ENCODE measurements around the gene NEK8. TPM values are rescaled to one million over a fixed set of nuclear protein-coding genes. Genes with fewer than 3 reads are reported as not detected.
"Not testable (repeated sequence)": the region's sequence is repeated elsewhere in the genome, so short reads cannot be mapped to it uniquely, and the experiment has no call there.

The NEK8 gene
- total RNA-seq, 1 donor from 2014 or later: 4.2 TPM

GRCh38 chr17:28714281-28714680 is 14.3 kb upstream of the NEK8 start:
- Mint-ChIP-seq H3K27ac (no peak overlapping the region), H3K27me3 (ENCODE audit: low read depth) (peaks cover 14% of the 10 kb centered on the region), H3K4me3 (ENCODE audit: low read depth) (no peak overlapping the region), H3K4me1 (ENCODE audit: low read depth) (peaks cover 17% of the 10 kb centered on the region), H3K9me3 (no peaks in the 10 kb centered on the region), H3K36me3 (ENCODE audit: low read depth) (no peaks in the 10 kb centered on the region)
- intact Hi-C loops (cut with micrococcal nuclease): loop anchor here (5.0 kb wide), 1 partner anchor 52 kb away; the partner anchor contains the start of genes SDF2 and SUPT6H
- no peak for DNase-seq (ENCODE audit: low spot score)

GRCh38 chr17:28715217-28715616 is 13.4 kb upstream of the NEK8 start:
- Mint-ChIP-seq H3K27ac (no peak overlapping the region), H3K4me3 (ENCODE audit: low read depth) (no peak overlapping the region), H3K4me1 (ENCODE audit: low read depth) (peaks cover 19% of the 10 kb centered on the region), H3K36me3 (ENCODE audit: low read depth) (peaks cover 6% of the 10 kb centered on the region), H3K27me3 (ENCODE audit: low read depth) (peaks cover 15% of the 10 kb centered on the region), H3K9me3 (no peaks in the 10 kb centered on the region)
- DNase-seq (ENCODE audit: low spot score): no peak
- intact Hi-C loops (cut with micrococcal nuclease): loop anchor here (5.0 kb wide), 1 partner anchor 37 kb away; no protein-coding TSS in a partner anchor

GRCh38 chr17:28716740-28717577 is 11.6 kb upstream of the NEK8 start:
- no peak overlapping the region for H3K27ac Mint-ChIP-seq
- no peak for DNase-seq (ENCODE audit: low spot score)
- peak overlapping the region; percentile 52 for H3K4me3 Mint-ChIP-seq (ENCODE audit: low read depth)
- H3K9me3 Mint-ChIP-seq: no peaks in the 10 kb centered on the region
- intact Hi-C loops (cut with micrococcal nuclease): loop anchor here (5.0 kb wide), 1 partner anchor 35 kb away; no protein-coding TSS in a partner anchor
- H3K4me1 Mint-ChIP-seq (ENCODE audit: low read depth): peaks cover 26% of the 10 kb centered on the region
- H3K27me3 Mint-ChIP-seq (ENCODE audit: low read depth): peaks cover 15% of the 10 kb centered on the region
- H3K36me3 Mint-ChIP-seq (ENCODE audit: low read depth): peaks cover 23% of the 10 kb centered on the region

GRCh38 chr17:28717578-28718332 is 10.8 kb upstream of the NEK8 start, which contains the start of gene RAB34:
Gene RAB34, minus strand, starts transcription at chr17:28717868. Its CDS starts 602 bp downstream, at chr17:28717266.
- Mint-ChIP-seq H3K27ac (peak within 1 kb of the TSS; percentile 84), H3K4me1 (ENCODE audit: low read depth) (peaks cover 28% of the 10 kb centered on the region), H3K9me3 (no peaks in the 10 kb centered on the region), H3K36me3 (ENCODE audit: low read depth) (peaks cover 31% of the 10 kb centered on the region), H3K4me3 (ENCODE audit: low read depth) (peak within 1 kb of the TSS; percentile 83), H3K27me3 (ENCODE audit: low read depth) (peaks cover 15% of the 10 kb centered on the region)
- intact Hi-C loops (cut with micrococcal nuclease): loop anchor here (2.0 to 5.0 kb wide), 2 partner anchors 35 to 73 kb away; partner anchors contain the start of gene BLTP2
- DNase-seq (ENCODE audit: low spot score): no peak

GRCh38 chr17:28718333-28719020 is 10.1 kb upstream of the NEK8 start:
- peaks cover 15% of the 10 kb centered on the region for H3K27me3 Mint-ChIP-seq (ENCODE audit: low read depth)
- H3K27ac Mint-ChIP-seq: peak overlapping the region; percentile 84
- no peak for DNase-seq (ENCODE audit: low spot score)
- intact Hi-C loops (cut with micrococcal nuclease): loop anchor here (1.0 to 5.0 kb wide), 4 partner anchors 10 to 234 kb away; partner anchors contain the start of genes BLTP2 and NEK8
- peak overlapping the region; percentile 83 for H3K4me3 Mint-ChIP-seq (ENCODE audit: low read depth)
- no peaks in the 10 kb centered on the region for H3K9me3 Mint-ChIP-seq
- peaks cover 28% of the 10 kb centered on the region for H3K4me1 Mint-ChIP-seq (ENCODE audit: low read depth)
- peaks cover 38% of the 10 kb centered on the region for H3K36me3 Mint-ChIP-seq (ENCODE audit: low read depth)

- peaks cover 15% of the 10 kb centered on the region for H3K27me3 Mint-ChIP-seq (ENCODE audit: low read depth)
- peaks cover 43% of the 10 kb centered on the region for H3K36me3 Mint-ChIP-seq (ENCODE audit: low read depth)
- no peak for DNase-seq (ENCODE audit: low spot score)
- intact Hi-C loops (cut with micrococcal nuclease): loop anchor here (1.0 to 5.0 kb wide), 4 partner anchors 9 to 233 kb away; partner anchors contain the start of genes BLTP2 and NEK8
- H3K9me3 Mint-ChIP-seq: no peaks in the 10 kb centered on the region
- H3K4me1 Mint-ChIP-seq (ENCODE audit: low read depth): peaks cover 28% of the 10 kb centered on the region
- H3K4me3 Mint-ChIP-seq (ENCODE audit: low read depth): peak overlapping the region; percentile 99
- H3K27ac Mint-ChIP-seq: peak overlapping the region; percentile 95
Observed at GRCh38 chr17:28719021-28719433, 9.6 kb upstream of the NEK8 start.

GRCh38 chr17:28720247-28720996 is 8.2 kb upstream of the NEK8 start:
- Mint-ChIP-seq H3K4me1 (ENCODE audit: low read depth) (peaks cover 42% of the 10 kb centered on the region), H3K9me3 (no peaks in the 10 kb centered on the region), H3K27ac (peak overlapping the region; percentile 95), H3K36me3 (ENCODE audit: low read depth) (peaks cover 57% of the 10 kb centered on the region), H3K27me3 (ENCODE audit: low read depth) (peaks cover 12% of the 10 kb centered on the region), H3K4me3 (ENCODE audit: low read depth) (peak overlapping the region; percentile 99)
- intact Hi-C loops (cut with micrococcal nuclease): loop anchor here (10.0 kb wide), 3 partner anchors 394 to 864 kb away; partner anchors contain the start of gene GIT1
- DNase-seq (ENCODE audit: low spot score): no peak

- Mint-ChIP-seq H3K4me1 (ENCODE audit: low read depth) (peaks cover 45% of the 10 kb centered on the region), H3K4me3 (ENCODE audit: low read depth) (peak overlapping the region; percentile 99), H3K27ac (peak overlapping the region; percentile 95), H3K36me3 (ENCODE audit: low read depth) (peaks cover 61% of the 10 kb centered on the region), H3K27me3 (ENCODE audit: low read depth) (peaks cover 12% of the 10 kb centered on the region)
- intact Hi-C loops (cut with micrococcal nuclease): loop anchor here (10.0 kb wide), 3 partner anchors 394 to 864 kb away; partner anchors contain the start of gene GIT1
- not testable (repeated sequence) for H3K9me3 Mint-ChIP-seq; DNase-seq (ENCODE audit: low spot score)
Observed at GRCh38 chr17:28720997-28721329, 7.6 kb upstream of the NEK8 start.

- H3K9me3 Mint-ChIP-seq: no peaks in the 10 kb centered on the region
- H3K4me1 Mint-ChIP-seq (ENCODE audit: low read depth): peaks cover 51% of the 10 kb centered on the region
- H3K36me3 Mint-ChIP-seq (ENCODE audit: low read depth): peaks cover 61% of the 10 kb centered on the region
- DNase-seq (ENCODE audit: low spot score): no peak
- intact Hi-C loops (cut with micrococcal nuclease): loop anchor here (10.0 kb wide), 3 partner anchors 392 to 862 kb away; partner anchors contain the start of gene GIT1
- peaks cover 10% of the 10 kb centered on the region for H3K27me3 Mint-ChIP-seq (ENCODE audit: low read depth)
- H3K4me3 Mint-ChIP-seq (ENCODE audit: low read depth): peak overlapping the region; percentile 99
- no peak overlapping the region for H3K27ac Mint-ChIP-seq
Observed at GRCh38 chr17:28722417-28723158, 6.0 kb upstream of the NEK8 start.

GRCh38 chr17:28723159-28723835 is 5.3 kb upstream of the NEK8 start:
- Mint-ChIP-seq H3K36me3 (ENCODE audit: low read depth) (peaks cover 61% of the 10 kb centered on the region), H3K4me1 (ENCODE audit: low read depth) (peaks cover 50% of the 10 kb centered on the region), H3K4me3 (ENCODE audit: low read depth) (peak overlapping the region; percentile 26), H3K9me3 (no peaks in the 10 kb centered on the region), H3K27ac (peak overlapping the region; percentile 54), H3K27me3 (ENCODE audit: low read depth) (peaks cover 6% of the 10 kb centered on the region)
- no peak for DNase-seq (ENCODE audit: low spot score)
- intact Hi-C loops (cut with micrococcal nuclease): loop anchor here (10.0 kb wide), 3 partner anchors 392 to 862 kb away; partner anchors contain the start of gene GIT1
